Activated CD8-positive, alpha-beta memory T cell treated with anti-CD3 and anti-CD28 coated beads, Interleukin-2, amount 50 U/mL, for 1 hour (primary cell): ENCODE results near the gene LRRC63.
A peak's percentile ranks its signal among the peaks of the same experiment; 100 is the strongest.
"Not testable (repeated sequence)": the region's sequence is repeated elsewhere in the genome, so short reads cannot be mapped to it uniquely, and the experiment has no call there.

Source experiments
- DNase-seq: peaks from one replicate; pipeline ENCODE4 v3.0.0-alpha.2; 2020; ENCODE audit errors: extremely low read depth

The LRRC63 gene

DNA sequence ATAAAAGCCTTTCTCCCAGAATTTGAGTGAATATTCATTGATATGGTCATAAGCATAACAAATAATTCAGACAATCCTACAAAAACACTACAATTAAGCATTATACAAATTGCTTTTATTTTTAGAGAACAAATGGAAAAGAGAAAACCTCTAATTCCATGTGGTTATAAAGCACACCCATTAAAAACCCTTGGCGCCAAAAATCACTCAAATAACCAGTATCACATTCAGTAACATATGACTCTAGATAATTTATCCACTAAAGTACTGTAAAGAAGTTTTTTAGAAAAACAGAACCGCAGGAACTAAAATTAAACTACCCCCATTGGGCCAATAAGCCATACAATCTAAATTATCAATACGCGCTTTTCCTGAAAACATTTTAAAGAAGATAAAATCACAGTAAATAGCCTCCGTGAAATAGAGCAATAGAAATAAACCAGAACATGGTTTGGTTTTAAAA is 30.3 kb upstream of the LRRC63 start:
- no peak for DNase-seq

DNA sequence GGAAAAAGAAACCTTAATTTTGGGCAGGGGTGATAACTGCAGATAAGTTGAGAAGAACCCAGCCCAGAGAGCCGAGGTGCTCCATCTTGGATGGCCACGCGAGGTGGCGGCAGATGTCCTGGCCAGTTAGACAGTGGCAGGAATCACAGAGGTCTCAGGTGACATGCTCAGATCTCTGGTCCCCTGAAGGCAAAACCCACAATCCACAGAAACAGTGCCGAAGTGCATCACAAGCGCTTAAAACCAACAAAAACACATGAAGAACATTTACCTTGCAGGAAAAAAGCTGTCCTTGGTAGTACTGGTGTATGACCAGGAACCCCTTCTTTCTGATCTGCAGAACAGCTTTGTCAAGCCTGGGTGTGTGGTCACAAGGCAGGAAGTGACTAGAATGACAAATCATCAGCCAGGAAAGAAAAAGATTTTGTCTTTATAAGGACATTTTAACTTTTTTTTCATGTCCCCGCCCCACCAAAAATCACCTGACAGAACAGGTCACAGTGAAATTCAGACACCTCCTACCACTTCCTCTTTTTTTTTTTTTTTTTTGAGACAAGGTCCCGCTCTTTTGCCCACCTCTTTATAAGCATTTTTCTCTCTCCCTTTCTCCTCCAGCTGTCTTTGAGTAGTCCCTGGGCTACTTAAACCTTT is 29.8 kb upstream of the LRRC63 start, which contains the start of gene LCP1:
Gene LCP1 (minus strand): TSS at position 338 of the 651 bp plus-strand sequence. CDS start 22,515 bp downstream, outside the sequence.
- peak; percentile 69 for DNase-seq

GRCh38 chr13:46182491-46182877 is 29.2 kb upstream of the LRRC63 start:
- no peak for DNase-seq

DNA sequence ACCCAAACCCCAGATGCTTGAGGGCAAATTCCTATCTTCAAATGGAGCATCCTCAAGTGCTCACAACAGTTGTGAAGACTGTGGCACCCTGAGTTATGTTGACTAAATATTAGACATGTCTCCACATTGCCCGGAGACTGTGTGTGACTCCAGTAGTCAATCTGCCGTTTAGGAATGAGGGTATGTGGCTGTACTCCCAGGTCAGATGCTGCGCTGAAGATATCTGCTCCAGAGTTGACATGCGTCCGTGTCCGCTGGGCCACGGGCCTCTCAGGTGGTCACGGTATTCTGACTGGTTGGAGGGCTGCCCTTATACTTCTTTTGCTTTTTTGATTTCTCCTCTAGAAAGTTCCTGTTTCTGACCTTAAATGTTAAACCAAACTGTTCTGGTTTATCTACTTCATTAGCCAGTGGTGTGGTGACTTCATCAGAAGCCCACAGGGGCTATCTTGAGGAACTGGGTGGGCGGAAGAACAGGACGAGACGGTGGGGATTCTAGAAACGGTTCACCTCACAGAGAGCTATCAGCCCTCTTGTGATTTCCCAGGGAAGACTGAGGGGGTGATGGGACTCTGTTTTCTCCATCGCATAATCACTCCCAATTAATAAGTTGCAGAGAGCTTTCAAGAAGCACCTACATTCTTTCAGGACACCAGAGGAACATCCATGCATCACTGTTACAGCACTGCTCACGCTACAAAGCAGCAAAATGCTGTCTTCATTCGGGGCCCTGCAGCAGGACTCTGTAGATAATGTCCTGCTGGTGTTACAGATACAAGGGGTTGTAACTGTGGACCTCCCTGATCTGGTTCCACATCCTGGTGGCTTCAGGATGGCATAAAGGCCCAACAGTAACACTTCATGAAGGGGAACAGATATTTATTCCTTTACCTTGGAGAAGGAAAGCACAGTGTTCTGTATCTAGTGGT is 28.4 kb upstream of the LRRC63 start:
- DNase-seq = no peak

DNA sequence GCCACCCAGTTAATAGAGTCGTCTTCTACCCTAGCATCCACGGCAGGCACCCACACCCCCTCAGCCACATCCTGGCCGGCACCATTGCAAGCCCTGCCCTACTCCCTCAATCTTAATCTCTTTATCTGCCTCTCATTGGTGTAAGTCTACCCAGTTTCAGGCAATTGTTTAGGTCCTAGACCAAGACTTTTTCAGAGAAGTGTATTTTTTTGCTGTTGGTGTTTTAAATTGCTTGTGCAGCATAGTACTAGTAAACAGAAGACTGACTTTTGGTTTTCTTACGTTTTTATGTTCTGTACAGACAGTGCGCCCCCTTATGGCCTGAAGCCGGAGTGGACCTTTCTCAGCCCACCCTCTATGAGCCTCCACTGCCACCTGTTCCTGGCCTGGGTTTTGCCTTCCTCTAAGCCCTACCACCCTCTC is 27.4 kb upstream of the LRRC63 start:
- DNase-seq = peak; percentile 53

DNA sequence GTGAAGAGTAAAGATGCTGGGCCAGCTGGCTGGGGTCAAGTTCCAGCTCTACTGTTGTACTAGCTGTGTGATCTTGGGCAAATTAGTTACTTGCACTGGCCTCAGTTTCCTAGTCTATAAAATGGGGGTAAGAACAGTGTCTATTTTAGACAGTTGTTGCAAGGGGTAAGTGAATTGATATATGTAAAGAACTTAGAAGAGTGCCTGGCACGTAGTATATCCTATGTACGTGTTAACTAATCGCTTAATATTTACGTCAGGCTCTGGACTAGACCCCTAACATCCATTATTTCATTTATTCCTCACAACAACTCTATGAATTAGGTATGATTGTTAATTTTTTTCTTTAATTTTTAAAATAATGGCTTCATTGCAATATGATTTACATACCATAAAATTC is 26.1 kb upstream of the LRRC63 start:
- DNase-seq = no peak

- no peak for DNase-seq
Measured at GRCh38 chr13:46192412-46192811, 19.3 kb upstream of the LRRC63 start.

DNA sequence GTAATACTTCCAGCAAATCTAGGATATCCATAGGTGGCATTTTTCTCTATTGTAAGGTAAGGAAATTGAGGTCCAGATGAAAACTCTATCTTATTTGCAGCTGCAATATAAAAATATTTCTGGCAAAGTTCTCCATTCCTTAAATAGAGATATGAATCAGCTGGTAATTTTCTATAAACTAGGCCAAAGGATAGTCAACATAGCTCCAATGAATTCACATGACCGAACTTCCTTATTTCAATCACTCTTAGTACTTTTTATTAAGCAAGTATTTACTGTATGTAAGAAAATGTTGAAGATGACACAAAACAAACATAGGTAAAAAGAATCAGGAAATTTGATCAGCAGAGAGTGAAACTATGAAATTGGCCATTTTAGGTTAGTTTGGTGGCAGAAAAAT is 16.7 kb upstream of the LRRC63 start:
- no peak for DNase-seq

GRCh38 chr13:46197299-46198048 is 14.3 kb upstream of the LRRC63 start:
- DNase-seq = no peak

DNA sequence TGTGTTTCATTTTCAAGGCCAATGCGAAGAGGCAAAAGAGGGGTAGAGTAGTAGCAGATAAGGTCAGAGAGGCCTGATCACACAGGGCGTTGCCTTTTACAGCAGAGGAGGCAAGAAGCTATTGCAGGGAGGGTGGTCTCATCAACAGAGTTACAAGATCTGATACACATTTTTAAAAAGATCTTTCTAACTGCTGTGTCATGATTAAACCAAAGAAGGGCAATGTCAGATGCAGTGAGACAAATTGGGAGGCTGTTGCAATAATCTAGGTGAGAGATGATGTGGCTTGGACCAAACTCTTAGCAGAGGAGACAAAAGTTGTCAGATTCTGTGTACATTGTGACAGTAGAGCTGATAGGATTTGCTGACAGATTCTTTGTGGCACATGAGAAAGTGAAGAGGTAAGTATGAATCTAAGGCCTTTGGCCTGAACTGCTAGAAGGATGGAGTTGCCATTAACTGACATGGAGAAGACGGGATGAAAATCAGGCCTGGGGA is 13.0 kb upstream of the LRRC63 start:
- no peak for DNase-seq

DNA sequence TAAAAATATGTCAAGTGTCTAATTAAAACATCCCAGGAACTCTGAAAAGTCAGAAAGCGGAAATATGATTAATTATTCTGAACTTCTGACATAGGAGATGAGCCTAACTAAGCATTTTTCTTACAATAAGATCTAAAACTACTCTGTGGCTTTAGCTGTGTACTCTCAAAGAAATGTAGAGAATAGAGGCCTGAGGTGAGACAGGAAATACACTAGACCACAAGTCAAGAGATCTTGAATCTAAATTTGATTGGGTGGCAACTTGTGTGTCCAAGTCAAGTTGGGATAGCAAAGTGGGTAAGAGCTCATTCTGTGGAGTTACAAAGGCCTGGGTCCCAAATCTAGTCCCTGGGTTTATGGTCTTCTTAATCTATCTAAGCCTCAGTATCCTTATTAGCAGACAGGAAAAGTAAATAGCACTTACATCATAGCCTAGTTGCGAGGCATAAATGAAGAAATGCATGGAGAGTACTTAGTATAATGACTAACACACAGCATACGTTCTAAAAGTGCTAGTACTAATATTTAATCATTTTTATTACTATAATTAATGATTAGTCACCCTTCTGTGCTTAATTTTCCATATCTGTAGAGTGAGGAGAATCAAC is 9.4 kb upstream of the LRRC63 start:
- DNase-seq = no peak

GRCh38 chr13:46202966-46203365 is 8.8 kb upstream of the LRRC63 start:
- DNase-seq = no peak

DNA sequence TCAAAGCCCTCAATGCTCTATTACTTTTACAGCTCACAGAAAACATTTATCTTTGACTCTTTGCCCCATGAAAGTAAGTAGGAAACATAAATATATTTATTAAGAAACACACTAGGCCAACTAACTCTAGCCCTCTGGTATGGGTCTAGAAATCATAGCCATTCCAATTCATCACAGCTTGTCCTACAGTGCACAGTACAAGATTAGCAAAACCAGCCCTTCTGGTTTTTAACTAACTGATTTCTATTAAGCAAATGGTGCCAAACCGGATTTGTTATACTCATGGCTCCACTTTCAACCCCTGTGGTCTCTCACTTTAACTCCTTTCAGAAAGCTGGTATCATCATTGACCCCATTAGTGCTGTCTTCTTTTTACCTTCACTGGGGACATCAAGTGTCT is 5.6 kb upstream of the LRRC63 start:
- DNase-seq = no peak

GRCh38 chr13:46207828-46208227 is 3.9 kb upstream of the LRRC63 start:
- no peak for DNase-seq

DNA sequence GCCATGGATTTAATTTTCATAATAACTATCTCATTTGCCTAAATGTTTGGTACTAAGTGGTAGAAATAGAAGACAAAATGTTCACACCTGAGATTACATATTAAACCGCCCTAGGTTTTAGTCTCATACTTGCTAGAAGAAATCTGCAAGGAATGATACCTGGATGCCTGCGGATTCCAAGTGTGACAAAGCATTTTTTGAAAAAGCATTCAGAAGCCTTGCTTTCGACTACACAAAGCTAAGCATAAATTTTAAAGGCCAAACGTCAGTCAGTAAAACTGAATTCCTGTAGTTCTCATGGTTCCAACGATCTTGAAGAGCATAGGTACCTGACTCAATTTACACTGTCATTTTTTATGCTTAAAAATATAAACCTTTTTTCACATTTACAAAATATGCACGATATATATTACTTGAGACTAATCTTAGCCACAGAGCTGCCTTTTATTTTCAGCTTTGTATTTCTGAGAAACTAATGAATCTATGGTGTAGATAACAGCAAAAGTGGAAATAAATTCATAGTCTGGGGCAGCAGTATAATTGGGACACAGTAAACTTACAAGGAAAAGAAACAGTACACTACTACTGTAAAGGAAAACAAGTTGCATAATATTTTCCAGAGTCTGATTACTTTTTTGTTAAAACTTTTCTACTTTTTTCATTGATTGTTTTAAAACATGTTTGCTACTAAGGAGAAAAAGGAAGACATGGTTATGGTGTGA is 1.2 kb upstream of the LRRC63 start:
- no peak for DNase-seq

- DNase-seq = peak; percentile 36
Measured at GRCh38 chr13:46211116-46211482, 629 bp upstream of the LRRC63 start.

GRCh38 chr13:46213242-46213641 is 1.5 kb downstream of the LRRC63 start:
- no peak for DNase-seq

GRCh38 chr13:46214741-46215140 is 3.0 kb downstream of the LRRC63 start:
- DNase-seq = not testable (repeated sequence)

DNA sequence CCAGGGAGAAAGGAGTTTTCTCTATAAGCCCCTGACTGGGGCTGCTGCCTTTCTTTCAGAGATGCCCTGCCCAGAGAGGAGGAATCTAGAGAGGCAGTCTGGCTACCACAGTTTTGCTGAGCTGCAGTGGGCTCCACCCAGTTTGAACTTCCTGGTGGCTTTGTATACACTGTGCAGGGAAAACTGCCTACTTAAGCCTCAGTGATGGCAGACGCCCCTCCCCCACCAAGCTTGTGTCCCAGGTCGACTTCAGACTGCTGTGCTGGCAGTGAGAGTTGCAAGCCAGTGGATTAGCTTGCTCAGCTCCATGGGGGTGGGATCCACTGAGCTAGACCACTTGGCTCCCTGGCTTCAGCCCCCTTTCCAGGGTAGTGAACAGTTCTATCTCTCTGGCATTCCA is 8.5 kb downstream of the LRRC63 start:
- DNase-seq = not testable (repeated sequence)

DNA sequence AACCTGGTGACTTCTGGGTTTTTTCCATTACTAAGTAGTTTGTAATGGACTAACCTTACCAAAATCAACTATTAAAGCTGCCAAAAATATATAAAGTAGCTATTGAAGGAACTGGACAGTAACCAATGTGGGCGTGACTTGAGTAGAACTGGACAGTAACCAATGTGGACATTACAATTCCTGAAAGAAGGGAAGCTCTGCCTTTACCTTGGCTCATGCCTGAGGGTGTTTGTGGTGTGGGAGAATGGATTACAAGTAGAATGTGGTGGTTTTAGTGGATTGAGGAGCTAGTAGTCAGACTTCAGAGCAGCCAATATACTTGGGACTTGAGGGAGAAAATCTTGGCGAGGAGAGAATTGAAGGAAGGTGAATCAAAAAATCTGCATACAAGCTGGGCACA is 17.5 kb downstream of the LRRC63 start:
- no peak for DNase-seq

DNA sequence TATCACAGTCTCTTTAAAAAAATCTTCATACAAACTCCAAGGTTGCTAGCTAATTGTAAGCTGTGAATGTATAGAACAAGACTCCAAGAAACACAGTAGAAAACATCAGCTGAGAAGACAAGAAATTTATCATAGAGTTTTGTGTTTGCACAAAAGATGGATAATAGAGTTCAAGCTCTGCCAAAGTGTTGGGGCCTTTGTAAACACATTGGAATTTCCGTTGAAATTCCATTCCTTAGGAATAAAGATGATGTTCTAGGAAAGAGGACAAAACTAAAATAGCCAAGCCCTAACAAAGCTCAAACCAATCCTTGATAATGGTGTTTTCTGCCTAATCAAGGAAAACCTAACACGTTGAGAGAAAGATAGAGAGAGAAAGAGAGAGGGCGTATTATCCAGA is 20.6 kb downstream of the LRRC63 start:
- DNase-seq = no peak
